Sigmoid colon (tissue), 4 donors: Measurements from ENCODE around the gene MCF2.

Experiments
- POLR2AphosphoS5 ChIP-seq, 4 donors: sonication (generic); formaldehyde crosslinking; IDR thresholded peaks; one replicate each; pipeline ENCODE4 v1.6.1; 2017; ENCODE audit warnings: antibody characterized with exemption in 4 of 4
- TF ChIP-seq, protein P1 (sequence below), 4 experiments: fragments of 450-650 bp in 3 of 4; fragments of 200-600 bp in 1 of 4; IDR thresholded peaks; one replicate each; pipeline ENCODE4 v1.5.1; 2016 to 2019; ENCODE audit warnings: antibody characterized with exemption in 4 of 4, mild to moderate bottlenecking in 3 of 4, moderate library complexity in 2 of 4

DNA sequence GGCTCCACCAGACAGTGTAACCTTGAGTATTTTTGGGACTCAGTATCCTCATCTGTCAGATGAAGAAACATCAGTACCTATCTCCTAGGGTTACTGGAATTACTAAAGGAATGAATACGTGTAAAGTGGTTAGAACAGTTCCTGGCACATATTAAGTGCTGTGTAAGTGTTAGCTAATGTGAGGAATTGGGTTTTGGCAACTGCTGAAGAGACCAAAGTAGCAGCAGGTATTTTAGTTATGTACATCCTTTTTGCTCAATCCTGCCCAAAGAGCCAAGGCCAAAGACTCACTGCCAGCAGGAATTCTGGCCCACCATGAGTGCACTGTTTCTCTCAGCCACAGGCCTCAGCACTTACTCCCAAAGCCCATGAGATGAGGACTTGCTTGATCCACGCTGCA lies 16.7 kb upstream of the MCF2 start:
- TF ChIP-seq, protein P1, sequence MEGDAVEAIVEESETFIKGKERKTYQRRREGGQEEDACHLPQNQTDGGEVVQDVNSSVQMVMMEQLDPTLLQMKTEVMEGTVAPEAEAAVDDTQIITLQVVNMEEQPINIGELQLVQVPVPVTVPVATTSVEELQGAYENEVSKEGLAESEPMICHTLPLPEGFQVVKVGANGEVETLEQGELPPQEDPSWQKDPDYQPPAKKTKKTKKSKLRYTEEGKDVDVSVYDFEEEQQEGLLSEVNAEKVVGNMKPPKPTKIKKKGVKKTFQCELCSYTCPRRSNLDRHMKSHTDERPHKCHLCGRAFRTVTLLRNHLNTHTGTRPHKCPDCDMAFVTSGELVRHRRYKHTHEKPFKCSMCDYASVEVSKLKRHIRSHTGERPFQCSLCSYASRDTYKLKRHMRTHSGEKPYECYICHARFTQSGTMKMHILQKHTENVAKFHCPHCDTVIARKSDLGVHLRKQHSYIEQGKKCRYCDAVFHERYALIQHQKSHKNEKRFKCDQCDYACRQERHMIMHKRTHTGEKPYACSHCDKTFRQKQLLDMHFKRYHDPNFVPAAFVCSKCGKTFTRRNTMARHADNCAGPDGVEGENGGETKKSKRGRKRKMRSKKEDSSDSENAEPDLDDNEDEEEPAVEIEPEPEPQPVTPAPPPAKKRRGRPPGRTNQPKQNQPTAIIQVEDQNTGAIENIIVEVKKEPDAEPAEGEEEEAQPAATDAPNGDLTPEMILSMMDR (IDR thresholded peaks at IDR 0.05) = no peak
- no peak for TF ChIP-seq POLR2AphosphoS5 (IDR thresholded peaks at IDR 0.05)
